ENCODE results near the gene SETD5.

Gene SETD5

DNA sequence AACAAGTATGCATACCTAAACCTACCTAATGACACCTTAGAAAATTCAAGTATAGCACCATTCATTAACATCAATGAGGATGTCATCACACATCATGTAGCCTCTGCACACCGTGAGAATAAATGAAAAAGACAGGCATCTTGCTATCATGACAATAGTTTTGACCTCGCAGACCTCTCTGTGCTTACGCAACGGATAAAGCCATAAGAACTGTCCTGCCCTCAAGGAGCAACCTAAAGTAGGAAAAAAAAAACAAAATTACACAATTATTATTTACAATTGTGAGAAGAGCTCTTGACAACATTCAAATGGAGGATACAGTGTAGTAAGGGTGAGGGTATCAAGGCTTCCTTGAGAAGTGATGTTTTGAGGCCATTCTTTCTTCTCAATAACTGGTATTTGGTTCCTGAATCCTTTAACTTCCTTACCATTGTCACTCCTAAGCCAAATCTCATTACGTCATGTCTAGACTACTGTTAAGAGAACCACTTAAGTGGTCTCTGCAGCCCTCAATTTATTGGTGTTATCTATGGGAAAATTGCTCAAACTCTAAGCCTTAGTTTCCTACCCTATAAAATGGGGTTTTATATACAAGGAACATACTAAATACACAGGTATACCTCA is 7.0 kb upstream of the SETD5 start:
- no peak for DNase-seq

DNA sequence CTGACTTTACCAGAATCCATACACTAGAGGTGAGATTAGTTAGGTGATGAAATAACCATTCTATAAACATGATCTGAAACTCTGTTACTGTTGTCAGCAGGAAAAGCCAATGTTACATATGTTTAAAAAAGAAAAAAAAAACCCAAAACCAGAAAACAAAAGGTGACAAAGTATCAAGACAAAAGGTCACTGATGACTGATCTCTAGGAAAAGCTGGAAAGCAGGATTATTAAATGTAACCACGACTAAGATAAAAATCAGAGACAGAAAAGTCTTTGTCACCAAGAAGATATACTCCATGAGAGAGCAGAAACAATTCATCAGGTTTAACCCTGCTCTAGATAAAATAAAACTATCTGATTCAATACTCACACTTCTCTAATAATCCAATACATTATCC is 5.4 kb upstream of the SETD5 start:
- no peak for DNase-seq

DNA sequence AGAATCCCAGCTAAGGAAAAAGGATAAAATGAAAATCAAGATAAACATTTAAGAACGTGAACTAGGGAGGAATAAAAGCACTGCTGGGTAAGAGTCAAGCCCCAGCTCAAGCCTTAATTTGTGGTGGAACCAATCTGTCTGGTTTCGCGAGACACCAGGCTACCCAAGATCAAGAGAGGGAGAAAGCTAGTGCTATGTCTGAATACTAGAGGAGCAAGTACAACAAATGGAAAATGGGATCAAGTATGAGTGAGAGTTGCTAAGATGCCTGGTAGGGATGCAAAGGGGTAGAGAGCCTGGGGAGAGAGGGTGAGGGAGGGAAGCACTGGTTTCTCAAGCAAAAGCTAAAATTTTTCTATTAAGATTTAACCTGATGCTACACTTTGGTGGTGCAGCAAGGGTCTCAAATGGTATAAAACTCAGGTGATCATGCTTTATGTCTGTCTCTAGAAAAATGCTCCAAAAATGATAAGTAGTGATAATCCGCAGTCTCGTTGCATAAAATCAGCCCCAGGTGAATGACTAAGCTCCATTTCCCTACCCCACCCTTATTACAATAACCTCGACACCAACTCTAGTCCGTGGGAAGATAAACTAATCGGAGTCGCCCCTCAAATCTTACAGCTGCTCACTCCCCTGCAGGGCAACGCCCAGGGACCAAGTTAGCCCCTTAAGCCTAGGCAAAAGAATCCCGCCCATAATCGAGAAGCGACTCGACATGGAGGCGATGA is 1.7 kb upstream of the SETD5 start:
- no peak for DNase-seq

DNA sequence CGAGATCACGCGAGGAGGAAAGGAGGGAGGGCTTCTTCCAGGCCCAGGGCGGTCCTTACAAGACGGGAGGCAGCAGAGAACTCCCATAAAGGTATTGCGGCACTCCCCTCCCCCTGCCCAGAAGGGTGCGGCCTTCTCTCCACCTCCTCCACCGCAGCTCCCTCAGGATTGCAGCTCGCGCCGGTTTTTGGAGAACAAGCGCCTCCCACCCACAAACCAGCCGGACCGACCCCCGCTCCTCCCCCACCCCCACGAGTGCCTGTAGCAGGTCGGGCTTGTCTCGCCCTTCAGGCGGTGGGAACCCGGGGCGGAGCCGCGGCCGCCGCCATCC is 1.1 kb upstream of the SETD5 start:
- DNase-seq: peak; percentile 71

GRCh38 chr3:9396632-9397331 is 633 bp upstream of the SETD5 start:
- DNase-seq: peak; percentile 91

DNA sequence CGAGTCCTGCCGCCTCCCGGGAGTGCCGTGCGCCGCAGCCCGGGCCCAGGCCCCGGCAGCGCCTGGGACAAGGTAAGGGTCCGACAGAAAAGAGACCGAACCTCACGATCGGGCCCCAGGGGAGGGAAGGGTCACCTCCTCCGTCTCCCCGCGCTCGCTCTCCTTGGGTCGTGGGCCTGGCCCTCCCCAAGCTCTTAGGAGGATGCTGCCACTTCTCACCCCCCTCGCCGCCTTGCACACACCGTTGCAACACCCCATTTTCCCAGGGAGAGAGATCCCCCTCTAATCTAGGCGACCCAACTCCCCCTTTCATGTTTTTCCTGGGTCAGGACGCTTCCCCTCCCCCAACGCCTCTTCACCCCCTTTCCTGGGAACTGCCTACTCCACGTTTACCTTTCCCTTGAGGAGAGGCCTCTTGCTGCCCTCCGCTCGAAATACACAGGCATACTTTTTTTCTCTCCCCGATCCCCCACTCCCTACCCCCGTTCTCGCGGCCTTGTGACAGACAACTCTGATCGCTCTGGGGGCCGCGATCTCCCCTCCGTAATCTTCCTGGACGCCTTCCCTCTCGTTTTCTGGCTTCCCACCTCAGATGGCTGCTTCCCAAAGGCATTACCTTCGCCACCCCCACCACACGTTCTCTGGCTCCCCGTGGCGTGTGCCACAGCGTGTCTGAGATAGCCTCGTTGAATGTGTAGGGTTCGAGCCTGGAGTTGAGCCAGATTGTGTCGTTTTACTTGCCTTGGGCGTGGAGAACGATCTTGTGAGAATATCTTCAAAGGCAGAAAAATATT is 688 bp downstream of the SETD5 start:
- no peak for DNase-seq

GRCh38 chr3:9398700-9399336 is 1.4 kb downstream of the SETD5 start:
- DNase-seq: no peak

DNA sequence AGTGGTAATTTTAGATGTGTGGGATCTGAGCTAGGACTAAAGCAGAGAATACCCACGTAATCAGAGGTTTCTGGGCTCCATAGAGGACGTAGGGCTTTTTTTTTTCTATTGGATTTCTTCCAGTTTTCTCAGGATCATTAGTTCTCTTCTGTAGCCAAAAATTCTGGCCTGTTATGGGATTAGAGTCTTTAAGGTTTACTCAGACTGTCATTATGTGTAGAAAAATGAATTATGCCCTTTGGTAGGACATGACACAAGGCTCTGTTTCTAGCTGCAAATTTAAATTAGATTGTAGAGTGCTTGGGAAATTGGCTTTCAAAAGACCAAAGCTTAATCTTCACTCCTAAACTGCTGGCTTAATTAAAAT is 1.9 kb downstream of the SETD5 start:
- DNase-seq: no peak

DNA sequence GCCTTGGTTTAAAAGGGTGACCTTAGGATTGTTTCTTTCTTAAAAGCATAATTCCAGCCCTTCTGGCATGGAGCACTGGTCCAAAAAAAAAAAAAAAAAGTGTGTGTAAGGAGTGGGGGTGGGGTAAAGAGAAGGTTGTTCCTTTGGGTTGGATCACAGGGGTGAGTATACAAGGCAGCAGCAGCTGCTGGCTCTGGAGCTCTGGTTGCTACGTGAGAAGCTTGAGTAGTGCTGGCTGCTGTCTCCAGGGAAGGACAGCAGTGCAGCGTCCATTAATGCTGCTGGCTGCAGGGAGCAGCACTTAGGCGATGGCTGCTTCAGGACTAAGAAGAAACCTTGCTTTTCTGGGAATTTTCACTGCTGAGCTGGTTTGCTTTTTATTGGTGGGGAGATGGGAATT is 2.3 kb downstream of the SETD5 start:
- DNase-seq: peak; percentile 47

GRCh38 chr3:9400616-9401015 is 3.2 kb downstream of the SETD5 start:
- DNase-seq: no peak

DNA sequence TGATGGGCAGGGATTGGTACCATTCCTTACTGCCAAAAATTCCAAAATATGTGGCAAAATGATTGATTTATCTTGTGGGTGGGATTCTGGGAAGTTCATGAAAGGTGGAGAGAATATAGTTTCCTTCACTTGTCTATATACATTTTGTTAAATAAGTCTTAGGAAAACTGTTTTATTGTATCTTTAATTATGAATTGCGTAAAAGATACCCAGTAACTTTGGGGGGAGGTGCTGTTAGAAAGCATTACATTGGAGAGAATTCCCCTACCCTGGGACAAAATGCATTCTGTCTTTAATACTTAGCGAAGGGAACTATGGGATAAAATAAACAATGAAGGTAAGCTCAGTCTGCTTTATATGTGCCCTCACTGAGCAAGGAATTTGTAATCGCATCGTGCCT is 4.6 kb downstream of the SETD5 start:
- no peak for DNase-seq

GRCh38 chr3:9402410-9403228 is 5.2 kb downstream of the SETD5 start:
- DNase-seq: peak; percentile 48

DNA sequence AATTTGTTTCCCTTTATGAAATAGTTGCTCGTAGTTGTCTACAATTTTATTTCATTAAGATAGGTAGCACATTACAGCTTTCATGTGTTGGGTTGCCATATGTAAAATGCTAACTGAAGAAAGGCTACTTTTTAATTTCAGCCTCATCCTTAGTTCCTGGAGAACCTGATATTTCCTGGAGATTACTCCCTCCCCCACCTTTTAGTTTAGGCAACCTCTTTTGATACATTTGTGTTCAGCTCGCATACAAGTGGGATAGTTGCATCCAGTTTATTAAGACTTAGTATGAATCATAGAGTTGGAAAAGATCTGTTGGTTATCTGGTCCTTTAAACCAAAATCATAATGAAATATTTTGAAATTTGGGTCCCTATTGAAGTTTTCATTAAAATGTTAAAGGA is 6.0 kb downstream of the SETD5 start:
- no peak for DNase-seq

DNA sequence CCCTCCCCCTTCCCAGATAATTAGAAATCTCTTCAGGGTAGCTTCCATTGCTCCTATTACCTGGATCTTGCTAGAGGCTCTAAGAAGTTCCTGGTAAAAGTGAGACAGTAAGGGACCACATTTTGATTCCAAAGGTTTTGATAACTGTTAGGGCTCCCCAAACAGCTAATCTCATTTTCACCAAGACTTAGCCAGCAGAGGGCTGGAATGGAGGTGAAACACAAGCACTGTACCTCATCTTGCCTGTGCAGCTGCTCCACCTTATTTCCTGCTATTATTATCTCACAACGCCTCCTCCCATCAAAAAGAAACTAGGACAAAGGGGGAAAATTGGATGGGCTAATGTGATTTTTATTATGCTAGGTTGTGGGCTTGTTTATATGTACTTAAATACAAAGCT is 7.3 kb downstream of the SETD5 start:
- DNase-seq: no peak

DNA sequence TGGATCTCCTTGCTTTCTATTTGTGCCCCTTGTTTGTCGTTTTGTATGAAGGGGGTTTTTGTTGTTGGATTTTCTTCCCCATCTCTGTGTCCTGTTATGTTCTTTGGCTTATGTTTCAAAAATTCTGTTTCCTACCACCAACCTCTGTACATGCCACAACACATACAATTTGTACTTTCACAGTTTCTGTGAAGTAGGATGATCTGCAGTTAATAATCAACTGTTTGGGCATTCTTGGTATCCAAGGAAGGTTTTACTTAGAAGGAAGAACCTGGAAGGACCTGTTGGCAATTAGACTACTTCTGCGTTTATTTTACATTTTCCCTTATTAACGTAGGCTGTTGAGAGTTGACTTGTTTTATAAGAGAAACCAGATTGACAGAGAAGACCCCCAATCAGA is 8.3 kb downstream of the SETD5 start:
- DNase-seq: no peak

DNA sequence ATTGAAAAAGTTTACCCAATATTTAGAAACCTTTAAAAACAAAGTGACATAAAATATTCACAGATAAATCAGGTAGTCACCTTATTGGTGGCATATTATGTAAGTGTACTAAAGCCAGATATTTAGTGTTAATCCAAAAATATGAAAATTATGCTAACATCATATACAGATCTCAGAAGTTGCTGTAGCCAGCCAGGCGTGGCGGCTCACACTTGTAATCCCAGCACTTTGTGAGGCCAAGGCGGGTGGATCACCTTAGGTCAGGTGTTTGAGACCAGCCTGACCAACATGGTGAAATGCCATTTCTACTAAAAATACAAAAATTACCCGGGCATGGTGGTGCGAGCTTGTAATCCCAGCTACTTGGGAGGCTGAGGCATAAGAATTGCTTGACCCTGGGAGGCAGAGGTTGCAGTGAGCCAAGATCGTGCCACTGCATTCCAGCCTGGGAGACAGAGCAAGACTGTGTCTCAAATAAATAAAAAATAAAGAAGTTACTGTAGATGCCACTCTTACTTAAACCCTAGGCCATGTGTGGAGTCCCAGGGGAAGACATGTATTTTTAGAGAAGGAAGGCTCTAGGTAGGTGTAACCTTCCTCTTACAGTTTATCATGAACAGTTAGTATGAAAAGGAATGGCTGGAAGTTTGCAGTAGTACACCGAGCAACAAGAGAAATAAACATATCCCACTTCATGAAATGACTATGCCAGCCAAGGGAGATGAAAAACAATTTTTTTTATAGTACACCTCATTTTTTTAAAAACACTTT is 9.6 kb downstream of the SETD5 start:
- no peak for DNase-seq

DNA sequence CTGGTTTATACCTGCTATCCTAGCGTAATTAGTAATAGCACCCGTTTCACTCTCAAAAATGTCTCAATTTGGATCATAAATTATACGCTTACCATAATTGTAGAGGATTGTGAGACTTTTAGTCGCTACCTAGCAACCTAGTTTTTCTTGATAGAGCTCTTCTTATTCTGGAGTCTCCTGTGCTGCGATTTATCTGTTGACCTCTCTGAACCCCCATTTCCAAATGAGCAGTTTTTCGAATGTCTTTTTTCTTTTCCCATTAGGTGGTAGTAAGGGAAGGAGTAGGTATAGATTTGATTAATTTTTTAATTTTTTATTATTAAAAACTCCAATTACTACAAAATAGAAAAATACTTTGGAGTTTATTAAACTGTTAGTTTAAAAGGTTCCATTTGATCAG is 10.6 kb downstream of the SETD5 start:
- DNase-seq: no peak

DNA sequence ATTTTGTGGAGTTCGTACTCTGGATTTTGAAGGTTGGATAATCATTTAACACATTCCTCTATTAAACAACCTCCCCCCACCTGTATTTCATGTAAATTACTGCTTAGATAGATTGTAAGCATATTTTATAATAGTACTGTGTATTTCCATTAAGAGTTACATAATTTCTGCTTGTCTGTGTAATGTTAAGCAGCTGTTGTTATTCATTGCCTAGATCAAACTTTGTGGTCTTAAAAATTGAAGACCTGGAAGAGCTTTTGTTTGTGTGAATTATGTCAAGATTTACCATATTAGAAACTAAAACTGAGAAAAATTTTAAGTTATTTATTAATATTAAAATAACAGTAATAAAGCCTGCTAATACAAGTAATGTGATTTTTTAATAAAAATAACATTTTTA is 11.1 kb downstream of the SETD5 start:
- no peak for DNase-seq

DNA sequence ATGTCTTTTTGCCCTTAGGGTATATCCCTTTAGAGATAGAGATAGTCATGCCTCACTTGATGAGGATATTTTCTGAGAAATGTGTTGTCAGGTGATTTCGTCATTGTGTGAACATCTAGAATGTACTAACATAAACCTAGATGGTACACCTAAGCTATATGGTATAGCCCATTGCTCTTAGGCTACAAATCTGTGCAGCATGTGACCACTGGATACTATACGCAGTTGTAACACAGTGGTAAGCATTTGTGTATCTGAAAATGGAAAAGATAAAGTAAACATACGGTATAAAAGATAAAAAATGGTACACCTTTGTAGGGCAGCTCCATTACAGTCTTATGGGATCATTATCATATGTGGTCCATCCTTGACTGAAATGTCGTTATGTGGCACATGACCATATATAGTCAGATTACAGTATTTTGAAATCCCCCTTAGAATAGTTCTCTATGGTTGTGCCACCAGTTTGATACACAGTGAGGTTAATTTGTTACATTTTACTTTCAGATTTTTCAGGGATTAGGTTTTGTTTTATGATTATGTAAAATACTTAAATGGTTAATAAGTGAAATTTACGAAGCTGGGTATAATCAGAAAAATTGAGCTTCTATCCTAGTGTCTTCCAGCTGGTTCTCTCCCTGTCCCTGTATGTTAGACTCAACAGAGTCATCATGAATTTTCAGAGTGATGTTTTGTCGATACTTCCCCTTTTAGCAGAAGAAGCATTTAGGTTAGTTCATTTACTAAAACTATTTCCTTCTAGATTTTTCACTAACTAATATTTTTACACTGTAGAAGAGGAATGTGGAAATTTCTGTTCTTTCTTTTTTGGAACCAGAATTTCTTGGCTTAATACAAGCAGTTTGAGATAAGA is 12.8 kb downstream of the SETD5 start:
- no peak for DNase-seq

DNA sequence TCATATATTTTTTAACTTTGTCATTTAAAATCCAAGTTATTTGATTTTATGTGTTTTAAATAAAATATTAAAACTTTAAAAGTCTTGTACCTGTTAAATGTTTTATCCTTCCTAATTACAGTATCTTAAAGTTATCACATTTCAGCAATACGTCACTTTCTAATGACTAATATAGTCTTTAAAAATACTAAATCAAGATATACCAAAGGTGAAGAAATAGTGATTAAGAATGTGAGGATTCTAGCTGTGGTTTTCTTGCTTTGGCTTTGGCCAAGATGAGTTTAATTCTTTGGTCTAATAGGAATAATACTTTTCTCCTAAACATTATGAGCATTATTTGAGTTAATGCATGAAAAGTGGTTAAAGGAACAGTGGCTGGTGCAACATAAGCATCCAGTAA is 13.9 kb downstream of the SETD5 start:
- DNase-seq: no peak

GRCh38 chr3:9412293-9412692 is 14.9 kb downstream of the SETD5 start:
- no peak for DNase-seq
